Hair follicular keratinocyte (primary cell): Measurements from ENCODE around the gene CRELD2. TPM values are rescaled to one million over a fixed set of nuclear protein-coding genes. Genes with fewer than 3 reads are reported as not detected.

Experiments used
- total RNA-seq: library from RNA; depleted of rRNA; stranded (reverse); fragments of >200 nt; gene quantifications from 2 replicates; pipeline ENCODE4 v1.2.3, GENCODE V29; 2015

Gene CRELD2
- total RNA-seq: 129 and 171 TPM in 2 replicates

GRCh38 chr22:49917974-49918910, at the start of gene CRELD2, which contains the start of gene ALG12:
Gene CRELD2 (plus strand): TSS chr22:49918634. CDS start chr22:49918770, 136 bp downstream.
Gene ALG12 (minus strand): TSS chr22:49918438. CDS start chr22:49913765, 4,673 bp downstream.

GRCh38 chr22:49960159-49961004, 41.9 kb downstream of the CRELD2 start, which contains the start of gene PIM3:
Gene PIM3 (plus strand): TSS chr22:49960772. CDS start chr22:49960948, 176 bp downstream.

Other genes starting within 250 kb of the CRELD2 start
- gene BRD1, start 90.8 kb upstream of the CRELD2 start, total RNA-seq: 19.2 and 21.2 TPM in 2 replicates
- gene ZBED4, start 64.8 kb upstream of the CRELD2 start, total RNA-seq: 12.8 and 14.3 TPM in 2 replicates
- gene ALG12, start 196 bp upstream of the CRELD2 start, total RNA-seq: 16.0 and 17.8 TPM in 2 replicates
- gene PIM3, start 42.1 kb downstream of the CRELD2 start, total RNA-seq: 30.4 and 31.6 TPM in 2 replicates
- not detected in 2 replicates for gene IL17REL, start 94.1 kb downstream of the CRELD2 start, total RNA-seq
- not detected in 2 replicates for gene TTLL8, start 139.7 kb downstream of the CRELD2 start, total RNA-seq
- gene MLC1, start 166.8 kb downstream of the CRELD2 start, total RNA-seq: not detected in 2 replicates
- gene MOV10L1, start 171.4 kb downstream of the CRELD2 start, total RNA-seq: not detected in 2 replicates